ENCODE measurements around the gene BRF1. TPM values are rescaled to one million over a fixed set of nuclear protein-coding genes. Genes with fewer than 3 reads are reported as not detected.

Gene BRF1
- total and polyA plus RNA-seq, 2 of the 8 experiments (the other 6 are each of a cell fraction or from before 2014, with no cell fraction given), result 7.7 to 18.3 TPM

- TF ChIP-seq, protein P1, sequence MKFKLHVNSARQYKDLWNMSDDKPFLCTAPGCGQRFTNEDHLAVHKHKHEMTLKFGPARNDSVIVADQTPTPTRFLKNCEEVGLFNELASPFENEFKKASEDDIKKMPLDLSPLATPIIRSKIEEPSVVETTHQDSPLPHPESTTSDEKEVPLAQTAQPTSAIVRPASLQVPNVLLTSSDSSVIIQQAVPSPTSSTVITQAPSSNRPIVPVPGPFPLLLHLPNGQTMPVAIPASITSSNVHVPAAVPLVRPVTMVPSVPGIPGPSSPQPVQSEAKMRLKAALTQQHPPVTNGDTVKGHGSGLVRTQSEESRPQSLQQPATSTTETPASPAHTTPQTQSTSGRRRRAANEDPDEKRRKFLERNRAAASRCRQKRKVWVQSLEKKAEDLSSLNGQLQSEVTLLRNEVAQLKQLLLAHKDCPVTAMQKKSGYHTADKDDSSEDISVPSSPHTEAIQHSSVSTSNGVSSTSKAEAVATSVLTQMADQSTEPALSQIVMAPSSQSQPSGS (IDR thresholded peaks at IDR 0.05; ENCODE audit: low read length), result no peak
- TF ChIP-seq CEBPB (IDR thresholded peaks at IDR 0.05; ENCODE audit: low read depth, low read length), result no peak
Measured at GRCh38 chr14:105307052-105307727, 6.4 kb upstream of the BRF1 start (continued).
